IMR-90 (cell line): ENCODE results near the gene CSK. TPM values are rescaled to one million over a fixed set of nuclear protein-coding genes. Genes with fewer than 3 reads are reported as not detected.

Experiments
- ATAC-seq: fragments of 200-7000 bp; cut with Tn5 transposase; 2 replicates; pipeline ENCODE4 v1.9.1; 2020; ENCODE audit warnings: low read depth, mild to moderate bottlenecking, moderate library complexity
- BruUV-seq: library from RNA; stranded (reverse); fragments of 400-500 nt; replicated peaks from 2 replicates; lab custom pipeline; 2021; lab: Mats Ljungman, UMichigan
- CTCF ChIA-PET: fragments of 300-600 bp; formaldehyde crosslinking; extraction: SDS; loops from one replicate; lab custom pipeline; 2021; ENCODE audit warnings: antibody characterized with exemption; lab: Yijun Ruan, JAX
- POLR2A ChIA-PET: fragments of 300-600 bp; sonication (Branson Sonifier 250); formaldehyde crosslinking; loops from one replicate; lab custom pipeline; 2022; ENCODE audit warnings: antibody characterized with exemption; ENCODE audit not compliant: unreplicated experiment; lab: Charles Lee
- DNase-seq: peaks from one replicate; pipeline ENCODE4 v3.0.0; 2013
- H2AFZ ChIP-seq: replicated peaks from 2 replicates; pipeline ENCODE3; 2013; ENCODE audit warnings: low read length, mild to moderate bottlenecking; ENCODE audit not compliant: poor library complexity
- H2AK5ac ChIP-seq: 2 replicates; pipeline ENCODE4 v1.6.1; 2013; ENCODE audit warnings: low read depth, low read length, inconsistent platforms
- H2AK9ac ChIP-seq: replicated peaks from 2 replicates; pipeline ENCODE3; 2013; ENCODE audit warnings: mild to moderate bottlenecking, low read depth, low read length, moderate library complexity; ENCODE audit not compliant: poor library complexity
- H2BK120ac ChIP-seq: 2 replicates; pipeline ENCODE4 v1.6.1; 2013; ENCODE audit warnings: low read depth, low read length, inconsistent platforms
- H2BK15ac ChIP-seq: 3 replicates; pipeline ENCODE4 v1.6.1; 2013; ENCODE audit warnings: low read depth, low read length, inconsistent platforms
- H2BK20ac ChIP-seq: 2 replicates; pipeline ENCODE4 v1.6.1; 2013; ENCODE audit warnings: low read depth, mild to moderate bottlenecking, inconsistent platforms, low read length, moderate library complexity
- H2BK5ac ChIP-seq: 2 replicates; pipeline ENCODE4 v1.6.1; 2013; ENCODE audit warnings: mild to moderate bottlenecking, low read depth, low read length, inconsistent platforms; ENCODE audit not compliant: poor library complexity, severe bottlenecking
- H3K14ac ChIP-seq: replicated peaks from 2 replicates; pipeline ENCODE4 v1.6.1; 2013; ENCODE audit warnings: low read depth, low read length, inconsistent platforms
- H3K18ac ChIP-seq: 2 replicates; pipeline ENCODE4 v1.6.1; 2013; ENCODE audit warnings: low read depth, low read length, control low read depth
- H3K23ac ChIP-seq: 2 replicates; pipeline ENCODE4 v1.6.1; 2013; ENCODE audit warnings: low read depth, low read length, inconsistent platforms
- H3K27ac ChIP-seq: 2 replicates; pipeline ENCODE4 v1.5.1; 2013; ENCODE audit warnings: mild to moderate bottlenecking, control low read depth, low read length; ENCODE audit not compliant: insufficient read depth
- H3K27me3 ChIP-seq: 2 replicates; pipeline ENCODE4 v1.6.1; 2013; ENCODE audit warnings: low read length; ENCODE audit not compliant: control insufficient read depth, insufficient read depth
- H3K36me3 ChIP-seq: 2 replicates; pipeline ENCODE4 v1.6.1; 2013; ENCODE audit warnings: low read length, mixed read lengths; ENCODE audit not compliant: control insufficient read depth, insufficient read depth
- H3K4ac ChIP-seq: 2 replicates; pipeline ENCODE4 v1.6.1; 2013; ENCODE audit warnings: low read depth, low read length, inconsistent platforms
- H3K4me1 ChIP-seq: 2 replicates; pipeline ENCODE4 v1.6.1; 2013; ENCODE audit warnings: low read length, mixed read lengths; ENCODE audit not compliant: control insufficient read depth, insufficient read depth
- H3K4me2 ChIP-seq: 2 replicates; pipeline ENCODE4 v1.6.1; 2013; ENCODE audit warnings: low read depth, mild to moderate bottlenecking, control low read depth, low read length, moderate library complexity
- H3K4me3 ChIP-seq: 2 replicates; pipeline ENCODE4 v1.5.1; 2013; ENCODE audit warnings: low read depth, mild to moderate bottlenecking, control low read depth, low read length, moderate library complexity; ENCODE audit not compliant: insufficient read depth
- H3K56ac ChIP-seq: 2 replicates; pipeline ENCODE4 v1.6.1; 2013; ENCODE audit warnings: low read length, inconsistent platforms; ENCODE audit not compliant: insufficient read depth; ENCODE audit errors: extremely low read depth
- H3K79me1 ChIP-seq, 2 experiments: 2 replicates each; pipeline ENCODE4 v1.6.1; 2013; ENCODE audit warnings: low read length in 2 of 2, inconsistent platforms in 1 of 2, low read depth in 1 of 2
- H3K9ac ChIP-seq: 2 replicates; pipeline ENCODE4 v1.6.1; 2013; ENCODE audit warnings: low read depth, low read length, control low read depth
- H3K9me1 ChIP-seq: 2 replicates; pipeline ENCODE4 v1.6.1; 2013; ENCODE audit warnings: low read length, inconsistent platforms; ENCODE audit not compliant: insufficient read depth
- H3K9me3 ChIP-seq: 2 replicates; pipeline ENCODE4 v1.6.1; 2013; ENCODE audit warnings: low read length; ENCODE audit not compliant: control insufficient read depth, insufficient read depth
- H4K20me1 ChIP-seq: 2 replicates; pipeline ENCODE4 v1.6.1; 2013; ENCODE audit warnings: low read length, inconsistent platforms; ENCODE audit not compliant: insufficient read depth
- H4K5ac ChIP-seq: 2 replicates; pipeline ENCODE4 v1.6.1; 2013; ENCODE audit warnings: mild to moderate bottlenecking, low read depth, low read length, control low read depth
- H4K8ac ChIP-seq, 2 experiments: 2 replicates each; pipeline ENCODE4 v1.6.1; 2013; ENCODE audit warnings: low read depth in 2 of 2, low read length in 2 of 2, control low read depth in 1 of 2, inconsistent platforms in 1 of 2
- H4K91ac ChIP-seq: 2 replicates; pipeline ENCODE4 v1.6.1; 2013; ENCODE audit warnings: low read depth, low read length, inconsistent platforms; ENCODE audit not compliant: insufficient read depth
- BHLHE40 ChIP-seq: fragments of 150-350 bp; IDR thresholded peaks from 2 replicates; pipeline ENCODE4 v1.6.1; 2016; ENCODE audit warnings: mild to moderate bottlenecking, low read depth, low read length
- RFX5 ChIP-seq: IDR thresholded peaks from 2 replicates; pipeline ENCODE4 v1.8.0; 2012; ENCODE audit warnings: low read depth, mild to moderate bottlenecking, low read length, moderate library complexity
- WGBS, 2 experiments: methylation state at CpG; one replicate each; pipeline versions ENCODE4 v1.1.5 to v1.1.7; 2013; ENCODE audit warnings: missing lambda C conversion rate in 2 of 2; ENCODE audit not compliant: insufficient read length in 1 of 2; ENCODE audit errors: extremely low coverage in 2 of 2; 5-methylcytosine and 5-hydroxymethylcytosine counted together
- dilution Hi-C: fragments of 300-500 bp; cut with HindIII; formaldehyde crosslinking; loops from one replicate; pipeline ENCODE4 v1.14.3; 2018; ENCODE audit warnings: low sequenced_read_pairs; ENCODE audit not compliant: unreplicated experiment
- in situ Hi-C: fragments of 300-500 bp; cut with MboI; formaldehyde crosslinking; loops from 3 replicates; pipeline ENCODE4 v1.14.3; 2019; ENCODE audit warnings: low sequenced_read_pairs, inconsistent platforms, mixed read lengths
- intact Hi-C: fragments of 100-400 bp; cut with micrococcal nuclease; formaldehyde crosslinking; loops from 2 replicates; pipeline ENCODE4 v1.10.0; 2022
- polyA plus RNA-seq, 3 experiments: library from polyadenylated mRNA; depleted of rRNA; stranded (reverse); fragments of >200 nt; gene quantifications; 2 replicates each; pipeline ENCODE4 v1.2.3, GENCODE V29; 2012; ENCODE audit warnings: low replicate concordance in 1 of 3
- total RNA-seq: library from RNA; depleted of rRNA; stranded (reverse); fragments of >200 nt; gene quantifications from 2 replicates; pipeline ENCODE4 v1.2.3, GENCODE V29; 2012

The CSK gene
- total and polyA plus RNA-seq, 2 of the 4 experiments (the other 2 are of a cell fraction) = 10.8 to 54.0 TPM

DNA sequence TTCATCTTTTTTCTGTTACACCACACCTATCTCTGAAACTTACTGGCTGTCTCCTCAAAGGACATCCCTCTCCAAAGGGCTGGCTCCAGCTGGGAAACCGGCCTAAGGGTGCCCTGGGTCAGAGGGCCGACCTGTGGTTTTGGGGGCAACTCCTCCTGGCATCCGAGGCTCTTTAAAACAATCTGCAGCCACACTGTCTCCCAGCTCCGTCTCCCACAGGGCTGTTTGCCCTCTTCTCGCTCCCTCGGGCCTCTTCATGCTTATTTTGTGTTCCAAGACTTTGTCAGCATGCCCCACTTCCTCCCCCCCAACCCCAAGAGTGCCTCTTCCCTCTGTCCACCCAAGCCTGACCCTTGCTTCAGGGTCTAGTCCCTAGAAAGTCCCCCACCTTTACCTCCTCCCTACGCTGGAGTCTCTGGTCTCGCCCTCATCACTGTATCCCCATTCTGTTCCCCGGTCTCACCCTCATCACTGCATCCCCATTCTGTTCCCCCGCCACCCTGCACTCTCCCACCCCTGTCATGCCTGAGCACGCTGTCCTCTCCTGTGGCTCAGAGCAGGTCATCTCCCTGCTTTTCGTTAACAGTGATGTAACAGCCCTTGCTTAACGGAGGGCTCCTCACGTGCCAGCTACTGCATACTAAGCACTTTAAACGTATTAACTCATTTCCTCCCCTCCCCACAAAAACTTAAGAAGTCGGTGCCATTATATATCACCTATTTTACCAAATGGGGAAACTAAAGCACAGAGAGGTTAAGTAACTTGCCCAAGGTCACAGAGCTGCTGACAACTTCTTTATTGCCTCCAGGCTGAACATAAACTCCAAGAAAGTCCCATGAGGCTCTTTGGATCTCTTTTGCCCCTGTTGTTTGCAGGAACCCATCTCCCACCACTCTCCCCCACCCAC is 1.1 kb upstream of the CSK start:
- Histone ChIP-seq H2BK15ac (no peak overlapping the region), H3K18ac (no peak overlapping the region), H3K9me1 (peaks cover 7% of the 10 kb centered on the region; the same call in 1 of the 2 replicates), H3K4me2 (peak overlapping the region; percentile 79; the same call in 1 of the 2 replicates), H3K79me1 (peaks cover 9 to 40% of the 10 kb centered on the region in 2 experiments; a peak in 3 of 4 replicates), H2AFZ (peak overlapping the region; percentile 97), H3K9me3 (no peaks in the 10 kb centered on the region), H2BK120ac (no peak overlapping the region), H3K56ac (no peak overlapping the region), H3K27ac (no peak overlapping the region), H2AK9ac (peak overlapping the region; percentile 43), H3K4me3 (no peak overlapping the region), H3K4me1 (peaks cover 14% of the 10 kb centered on the region), H3K4ac (no peak overlapping the region), H4K5ac (no peak overlapping the region), H3K36me3 (no peaks in the 10 kb centered on the region; the same call in 1 of the 2 replicates), H2BK5ac (no peak overlapping the region), H2BK20ac (no peak overlapping the region), H3K14ac (peak overlapping the region; percentile 78; the same call in 1 of the 2 replicates), H4K20me1 (peaks cover 31% of the 10 kb centered on the region), H3K27me3 (no peaks in the 10 kb centered on the region), H2AK5ac (peak overlapping the region; percentile 26; the same call in 1 of the 2 replicates), H4K8ac (peak overlapping the region in 1 of 2 experiments; percentile 45; a peak in 1 of 4 replicates), H3K9ac (no peak overlapping the region), H3K23ac (no peak overlapping the region; the same call in 1 of the 2 replicates), H4K91ac (no peak overlapping the region)
- intact Hi-C loops (no loop called here), dilution Hi-C loops (no loop called here), in situ Hi-C loops (no loop called here)
- ATAC-seq (no peak), DNase-seq (peak; percentile 28)
- ChIA-PET CTCF (interaction anchor here (1.3 to 1.5 kb wide), 3 partner anchors 10 to 172 kb away, joined by 3 to 6 read pairs (median 4); no protein-coding TSS in a partner anchor), POLR2A (no interaction called here)
- BruUV-seq = no TSS peak
- WGBS, 2 experiments = 59% methylated on average over 14 of the region's 16 CpGs; no CpG with 5 or more reads in 1 of the 2 experiments
- peak; percentile 71; the same call in 1 of the 2 replicates for TF ChIP-seq BHLHE40
- TF ChIP-seq RFX5 = no peak
